Nephron progenitor cell (in vitro differentiated cells): ENCODE measurements around the gene CIITA.

Experiments used
- DNase-seq: peaks from one replicate; pipeline ENCODE4 v3.0.0; 2021
- H3K27ac Mint-ChIP-seq: 2 replicates; pipeline ENCODE4 v1.8.0; 2021; ENCODE audit warnings: mild to moderate bottlenecking, moderate library complexity, mixed read lengths
- H3K27me3 Mint-ChIP-seq: 2 replicates; pipeline ENCODE4 v1.8.0; 2021; ENCODE audit warnings: mild to moderate bottlenecking, low read depth, mixed read lengths; ENCODE audit not compliant: poor library complexity
- H3K36me3 Mint-ChIP-seq: 2 replicates; pipeline ENCODE4 v1.8.0; 2021; ENCODE audit warnings: low read depth, mixed read lengths
- H3K4me1 Mint-ChIP-seq: 2 replicates; pipeline ENCODE4 v1.8.0; 2021; ENCODE audit warnings: mixed read lengths
- H3K4me3 Mint-ChIP-seq: 2 replicates; pipeline ENCODE4 v1.8.0; 2021; ENCODE audit warnings: mild to moderate bottlenecking, moderate library complexity, mixed read lengths
- H3K9me3 Mint-ChIP-seq: 2 replicates; pipeline ENCODE4 v1.8.0; 2021; ENCODE audit warnings: mild to moderate bottlenecking, moderate library complexity, mixed read lengths
- TF ChIP-seq, protein P1 (sequence below): fragments of 200-600 bp; sonication (generic); IDR thresholded peaks from 2 replicates; pipeline ENCODE4 v1.5.0; 2021; ENCODE audit warnings: antibody characterized with exemption

The CIITA gene

GRCh38 chr16:10836174-10836853 lies 40.7 kb upstream of the CIITA start:
- Mint-ChIP-seq H3K4me3 (no peak overlapping the region), H3K36me3 (no peaks in the 10 kb centered on the region), H3K27me3 (peaks cover 38% of the 10 kb centered on the region), H3K9me3 (no peaks in the 10 kb centered on the region), H3K4me1 (peaks cover 7% of the 10 kb centered on the region), H3K27ac (no peak overlapping the region)
- TF ChIP-seq, protein P1, sequence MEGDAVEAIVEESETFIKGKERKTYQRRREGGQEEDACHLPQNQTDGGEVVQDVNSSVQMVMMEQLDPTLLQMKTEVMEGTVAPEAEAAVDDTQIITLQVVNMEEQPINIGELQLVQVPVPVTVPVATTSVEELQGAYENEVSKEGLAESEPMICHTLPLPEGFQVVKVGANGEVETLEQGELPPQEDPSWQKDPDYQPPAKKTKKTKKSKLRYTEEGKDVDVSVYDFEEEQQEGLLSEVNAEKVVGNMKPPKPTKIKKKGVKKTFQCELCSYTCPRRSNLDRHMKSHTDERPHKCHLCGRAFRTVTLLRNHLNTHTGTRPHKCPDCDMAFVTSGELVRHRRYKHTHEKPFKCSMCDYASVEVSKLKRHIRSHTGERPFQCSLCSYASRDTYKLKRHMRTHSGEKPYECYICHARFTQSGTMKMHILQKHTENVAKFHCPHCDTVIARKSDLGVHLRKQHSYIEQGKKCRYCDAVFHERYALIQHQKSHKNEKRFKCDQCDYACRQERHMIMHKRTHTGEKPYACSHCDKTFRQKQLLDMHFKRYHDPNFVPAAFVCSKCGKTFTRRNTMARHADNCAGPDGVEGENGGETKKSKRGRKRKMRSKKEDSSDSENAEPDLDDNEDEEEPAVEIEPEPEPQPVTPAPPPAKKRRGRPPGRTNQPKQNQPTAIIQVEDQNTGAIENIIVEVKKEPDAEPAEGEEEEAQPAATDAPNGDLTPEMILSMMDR, result no peak
- DNase-seq, result no peak

DNA sequence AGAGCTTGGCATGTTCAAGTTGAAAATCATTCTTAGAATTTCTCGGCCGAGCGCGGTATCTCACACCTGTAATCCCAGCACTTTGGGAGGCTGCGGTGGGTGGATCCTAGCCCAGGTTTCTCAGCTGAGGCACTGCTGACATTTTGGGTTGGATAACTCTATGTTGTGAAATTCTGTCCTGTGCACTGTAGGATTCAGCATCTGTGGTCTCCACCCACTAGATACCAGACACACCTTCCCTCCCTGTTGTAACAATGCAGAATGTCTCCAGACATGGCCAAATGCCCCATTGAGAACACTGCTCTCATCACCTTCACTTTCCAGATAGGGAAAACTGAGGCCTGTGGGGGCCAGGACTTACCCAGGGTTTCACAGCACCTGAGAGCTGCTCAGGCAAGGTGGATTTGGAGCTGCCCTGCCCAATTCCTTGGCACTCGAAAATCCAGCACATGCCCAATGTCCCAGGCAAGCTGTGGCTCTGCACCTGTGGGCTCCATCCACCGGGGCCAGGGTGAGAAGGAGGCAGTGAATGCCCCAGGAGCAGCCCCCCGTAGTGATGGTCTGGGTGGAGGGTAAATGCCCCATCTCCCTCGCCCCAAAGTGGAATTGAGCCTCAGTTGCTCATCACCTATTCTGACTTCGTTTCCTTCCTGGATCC lies 38.3 kb upstream of the CIITA start:
- no peak overlapping the region for H3K27ac Mint-ChIP-seq
- peaks cover 30% of the 10 kb centered on the region for H3K27me3 Mint-ChIP-seq
- TF ChIP-seq, protein P1, result no peak
- peaks cover 7% of the 10 kb centered on the region for H3K4me1 Mint-ChIP-seq
- H3K9me3 Mint-ChIP-seq, result no peaks in the 10 kb centered on the region
- DNase-seq, result no peak
- H3K4me3 Mint-ChIP-seq, result no peak overlapping the region
- H3K36me3 Mint-ChIP-seq, result no peaks in the 10 kb centered on the region

GRCh38 chr16:10839279-10839666 lies 37.7 kb upstream of the CIITA start:
- Mint-ChIP-seq H3K36me3 (no peaks in the 10 kb centered on the region), H3K4me3 (no peak overlapping the region), H3K27ac (no peak overlapping the region), H3K9me3 (no peaks in the 10 kb centered on the region), H3K4me1 (peaks cover 7% of the 10 kb centered on the region), H3K27me3 (peaks cover 34% of the 10 kb centered on the region)
- DNase-seq, result no peak
- TF ChIP-seq, protein P1, result no peak

DNA sequence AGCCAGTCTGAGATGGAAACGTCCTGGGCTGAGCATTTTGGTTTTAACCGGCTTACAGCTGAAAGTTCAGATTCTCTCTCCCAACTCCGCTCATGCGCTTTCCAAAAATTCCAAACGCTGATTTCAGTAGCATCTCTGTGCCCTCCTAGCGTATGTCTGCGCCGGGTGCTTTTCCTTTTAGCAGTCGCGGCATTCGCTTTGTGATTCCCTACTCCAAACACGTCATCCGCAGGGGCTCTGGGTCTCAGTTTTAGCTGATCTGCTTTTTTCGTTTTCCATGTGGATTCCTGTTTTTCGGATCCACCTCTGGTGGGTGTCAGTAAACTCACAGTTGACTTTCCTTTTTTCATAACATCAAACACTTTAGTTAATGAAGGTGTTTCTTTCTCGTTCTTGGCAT lies 36.3 kb upstream of the CIITA start:
- H3K4me1 Mint-ChIP-seq, result peaks cover 7% of the 10 kb centered on the region
- H3K27ac Mint-ChIP-seq, result no peak overlapping the region
- H3K4me3 Mint-ChIP-seq, result no peak overlapping the region
- DNase-seq, result no peak
- TF ChIP-seq, protein P1, result no peak
- no peaks in the 10 kb centered on the region for H3K36me3 Mint-ChIP-seq
- peaks cover 32% of the 10 kb centered on the region for H3K27me3 Mint-ChIP-seq
- no peaks in the 10 kb centered on the region for H3K9me3 Mint-ChIP-seq

- Mint-ChIP-seq H3K4me3 (no peak overlapping the region), H3K36me3 (no peaks in the 10 kb centered on the region), H3K27ac (no peak overlapping the region), H3K9me3 (no peaks in the 10 kb centered on the region), H3K27me3 (peaks cover 16% of the 10 kb centered on the region), H3K4me1 (no peaks in the 10 kb centered on the region)
- no peak for DNase-seq
- TF ChIP-seq, protein P1, result no peak
Measured at GRCh38 chr16:10846213-10846998, 30.6 kb upstream of the CIITA start.
